Aortic smooth muscle cell (primary cell): ENCODE results near the gene MTREX. TPM values are rescaled to one million over a fixed set of nuclear protein-coding genes. Genes with fewer than 3 reads are reported as not detected.

Experiments used
- total RNA-seq: library from RNA; depleted of rRNA; stranded (reverse); fragments of >200 nt; gene quantifications from 2 replicates; pipeline ENCODE4 v1.2.3, GENCODE V29; 2014

MTREX gene
- 110 and 112 TPM in 2 replicates for total RNA-seq

DNA sequence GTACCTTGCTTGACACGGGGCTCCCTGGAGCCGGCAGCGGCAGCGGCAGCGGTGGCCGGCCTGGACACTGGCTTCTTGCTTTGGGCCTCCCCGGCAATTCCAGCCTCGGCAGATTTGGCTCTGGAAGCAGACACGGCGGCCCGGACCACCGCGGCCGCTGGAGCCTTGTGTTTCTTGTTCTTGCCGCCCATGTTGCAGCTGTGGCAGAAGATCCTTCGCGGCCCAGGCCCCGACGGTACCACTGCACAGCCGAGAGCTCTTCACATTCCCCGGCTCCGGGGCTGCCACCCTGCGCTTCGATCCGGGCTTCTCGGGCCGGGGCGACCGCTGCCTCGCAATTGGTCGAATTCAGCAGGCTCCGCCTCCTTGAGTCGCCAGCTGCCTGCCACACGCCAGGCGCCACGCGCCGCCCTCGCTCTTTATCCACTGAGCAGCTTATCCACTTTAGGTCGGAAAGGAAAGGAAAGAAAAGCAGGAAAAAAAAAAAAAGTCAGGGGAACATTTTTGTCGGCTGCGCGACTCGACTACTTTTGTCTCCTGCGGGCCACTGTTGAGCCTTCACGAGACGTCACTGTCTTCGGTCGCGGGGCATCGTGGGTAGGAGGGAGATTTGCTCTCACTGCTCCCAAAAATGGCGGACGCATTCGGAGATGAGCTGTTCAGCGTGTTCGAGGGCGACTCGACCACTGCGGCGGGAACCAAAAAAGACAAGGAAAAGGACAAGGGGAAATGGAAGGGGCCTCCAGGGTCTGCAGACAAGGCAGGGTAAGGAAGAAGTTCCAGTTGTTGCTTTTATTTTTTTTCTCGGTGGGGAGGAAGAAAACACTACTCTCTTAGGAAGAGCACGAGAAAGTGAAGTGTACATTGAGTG, at the start of gene MTREX, which contains the start of gene DHX29:
Gene MTREX (plus strand): TSS at position 607 of the 871 bp plus-strand sequence. CDS start 25 bp downstream, at position 632.
Gene DHX29 (minus strand): TSS at position 312 of the 871 bp plus-strand sequence. CDS start 121 bp downstream, at position 191.

Other genes with a start within 250 kb of the MTREX start
- not detected in 2 replicates for gene GZMA, start 205.3 kb upstream of the MTREX start, total RNA-seq
- gene GPX8, start 147.8 kb upstream of the MTREX start, total RNA-seq, result 91.9 and 108 TPM in 2 replicates
- 0.06 and 0.13 TPM in 2 replicates for gene CDC20B, start 134.8 kb upstream of the MTREX start, total RNA-seq
- gene MCIDAS, start 80.7 kb upstream of the MTREX start, total RNA-seq, result not detected in 2 replicates
- gene CCNO, start 74.4 kb upstream of the MTREX start, total RNA-seq, result 0.40 and 0.50 TPM in 2 replicates
- 44.5 and 46.5 TPM in 2 replicates for gene DHX29, start 295 bp upstream of the MTREX start, total RNA-seq
- gene PLPP1, start 227.0 kb downstream of the MTREX start, total RNA-seq, result 65.2 and 79.5 TPM in 2 replicates